NCI-H2029 (cell line): ENCODE data around the gene RDH16.
"Not testable (repeated sequence)": the region's sequence is repeated elsewhere in the genome, so short reads cannot be mapped to it uniquely, and the experiment has no call there.

Experiments used
- DNase-seq: peaks from one replicate; lab custom pipeline; 2025; lab: John Stamatoyannopoulos, UW

Gene RDH16

DNA sequence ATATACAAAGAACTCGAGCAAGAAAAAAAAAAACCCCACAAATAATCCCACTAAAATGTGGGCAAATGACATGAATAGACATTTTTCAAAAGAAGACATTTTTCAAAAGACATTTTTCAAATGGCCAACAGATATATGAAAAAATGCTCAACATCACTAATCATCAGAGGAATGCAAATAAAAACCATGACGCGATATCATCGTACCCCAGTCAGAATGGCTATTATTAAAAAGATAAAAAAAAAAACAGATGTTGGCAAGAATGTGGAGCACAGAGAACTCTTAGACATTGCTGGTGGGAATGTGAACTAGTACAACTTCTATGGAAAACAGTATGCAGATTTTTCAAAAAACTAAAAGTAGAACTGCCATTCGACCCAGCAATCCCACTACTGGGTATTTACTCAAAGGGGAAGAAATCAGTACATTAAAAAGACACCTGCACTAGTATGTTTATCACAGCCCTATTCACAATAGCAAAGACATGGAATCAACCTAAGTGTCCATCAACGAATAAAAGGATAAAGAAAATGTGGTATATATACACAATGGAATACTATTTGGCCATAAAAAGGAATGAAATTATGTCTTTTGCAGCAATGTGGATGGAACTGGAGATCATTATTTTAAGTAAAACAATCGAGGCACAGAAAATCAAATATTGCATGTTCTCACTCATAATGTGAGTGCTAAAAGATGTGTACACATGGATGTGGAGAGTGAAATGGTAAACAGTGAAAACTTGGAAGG is 32.6 kb upstream of the RDH16 start:
- no peak for DNase-seq

DNA sequence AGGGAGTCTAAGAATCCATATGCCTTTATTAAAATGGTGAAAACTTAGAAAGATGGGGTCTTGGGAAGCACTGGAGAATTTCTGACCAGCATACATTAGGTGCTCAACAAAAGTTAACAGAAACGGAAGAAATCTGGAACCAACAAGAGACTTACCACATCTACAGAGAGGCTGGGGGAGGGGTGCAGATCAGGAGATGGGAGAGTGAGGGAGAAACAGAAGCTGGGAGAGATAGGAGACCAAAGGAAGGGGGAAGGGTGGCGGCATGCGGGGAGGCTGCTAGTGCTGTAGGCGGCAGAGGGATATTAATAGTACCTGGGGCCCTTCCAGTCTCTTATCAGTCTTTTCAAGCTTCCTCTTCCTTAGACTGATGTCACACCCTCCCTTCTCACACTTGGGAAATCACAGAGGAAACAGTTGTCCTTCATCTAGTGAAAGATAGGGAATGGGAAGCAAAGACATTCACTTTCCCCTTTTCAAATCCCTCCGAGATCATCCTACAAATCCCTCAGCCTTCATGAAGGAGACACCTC is 30.9 kb upstream of the RDH16 start:
- DNase-seq: no peak

- DNase-seq: peak; percentile 61
Observed at GRCh38 chr12:56987551-56988053, 30.2 kb upstream of the RDH16 start.

DNA sequence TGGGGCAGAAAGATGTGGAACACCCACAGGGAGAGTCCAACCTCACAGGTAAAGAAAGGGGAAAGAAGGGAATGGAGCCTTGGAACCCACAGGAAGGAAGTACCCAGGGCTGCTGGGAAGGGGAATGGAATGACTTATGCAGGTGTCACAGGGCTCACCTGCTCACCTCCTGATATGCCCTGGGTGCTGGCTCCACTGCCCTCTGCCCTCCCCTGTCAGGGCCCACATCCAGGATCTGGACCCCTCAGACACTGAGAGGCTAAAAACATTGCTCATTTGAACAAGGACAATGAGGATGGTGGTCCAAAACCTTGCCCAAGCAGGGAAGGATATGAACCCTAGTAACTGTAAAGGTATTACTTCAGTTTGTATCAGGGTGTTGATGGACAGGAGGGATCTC is 29.6 kb upstream of the RDH16 start:
- no peak for DNase-seq

- peak; percentile 61 for DNase-seq
Observed at GRCh38 chr12:56985714-56986113, 28.3 kb upstream of the RDH16 start.

DNA sequence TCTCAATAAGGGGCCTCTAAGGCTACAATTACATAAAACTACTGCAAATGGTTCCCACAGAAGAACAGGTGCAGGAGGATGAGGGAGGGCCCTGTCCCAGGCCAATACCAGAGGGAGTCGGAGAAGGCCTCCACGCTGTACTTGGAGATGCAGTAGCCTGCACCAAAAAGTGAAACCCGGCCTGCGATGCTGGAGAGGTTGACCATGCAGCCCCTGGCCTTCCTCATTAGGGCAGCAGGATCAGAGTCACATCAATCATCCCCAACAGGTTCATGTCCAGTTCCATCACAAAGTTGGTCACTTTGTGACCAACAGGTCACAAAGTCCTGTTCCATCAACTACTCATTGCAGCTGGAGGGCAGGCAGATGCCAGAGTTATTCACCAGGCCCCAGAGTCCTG is 26.0 kb upstream of the RDH16 start:
- no peak for DNase-seq

DNA sequence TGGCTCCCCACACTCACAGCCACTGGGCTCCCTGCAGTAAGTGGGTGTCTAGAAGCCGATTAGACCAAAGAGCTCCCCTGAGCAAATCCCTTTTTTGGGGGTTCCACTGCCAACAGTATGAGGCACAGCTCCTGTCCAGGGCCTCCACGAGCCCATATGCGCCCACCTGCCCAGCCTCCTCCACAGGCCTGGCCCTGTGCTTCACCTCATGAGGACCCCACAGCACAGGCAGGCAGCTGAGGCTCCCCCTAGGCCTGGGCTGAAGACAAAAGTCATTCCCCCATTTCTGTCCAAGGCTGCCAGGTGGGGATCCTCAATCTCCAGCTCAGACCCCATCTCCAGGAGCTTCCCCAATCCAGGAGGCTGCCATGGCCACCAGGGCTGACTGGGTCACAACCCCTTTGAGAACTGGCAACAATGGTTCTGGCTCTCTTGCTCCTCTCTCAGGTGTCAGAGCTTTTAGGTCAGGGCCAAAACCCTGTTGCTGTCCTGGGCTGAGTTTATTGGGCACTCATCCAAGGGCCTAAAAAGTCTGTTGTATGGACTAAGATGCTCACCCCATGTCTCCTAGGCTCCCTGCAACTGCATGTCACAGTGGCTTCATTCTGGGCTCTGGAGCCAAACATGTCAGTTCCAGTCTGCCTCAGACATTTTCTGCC is 25.3 kb upstream of the RDH16 start:
- DNase-seq: not testable (repeated sequence)

DNA sequence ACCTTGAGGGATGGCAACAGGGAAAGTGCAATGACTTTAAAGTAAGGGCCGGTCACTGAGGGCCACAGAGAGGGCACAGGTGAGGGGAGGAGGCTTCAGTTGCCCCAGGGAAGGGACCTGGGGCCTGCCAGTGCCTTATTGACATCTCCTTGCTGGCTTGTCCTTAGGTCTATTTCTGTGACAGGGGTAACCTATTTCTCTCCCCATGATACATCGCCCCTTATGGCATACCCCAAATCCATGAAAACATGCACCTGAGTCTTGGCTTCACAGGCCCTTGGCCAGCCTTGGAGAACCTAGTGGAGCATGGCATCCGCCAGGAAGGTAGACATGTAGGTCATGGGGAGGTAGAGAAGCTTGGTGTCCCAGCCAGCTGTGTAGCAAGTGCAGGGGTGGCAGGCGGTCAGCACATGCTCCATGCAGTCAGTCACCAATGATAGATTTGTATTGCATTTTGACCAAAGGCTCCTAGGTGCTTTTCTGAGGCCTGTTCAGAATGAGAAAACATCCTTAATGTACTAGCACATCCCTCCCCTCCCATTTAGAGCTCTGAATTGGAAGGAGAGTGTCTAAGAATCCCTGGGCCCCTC is 23.6 kb upstream of the RDH16 start:
- DNase-seq: no peak

DNA sequence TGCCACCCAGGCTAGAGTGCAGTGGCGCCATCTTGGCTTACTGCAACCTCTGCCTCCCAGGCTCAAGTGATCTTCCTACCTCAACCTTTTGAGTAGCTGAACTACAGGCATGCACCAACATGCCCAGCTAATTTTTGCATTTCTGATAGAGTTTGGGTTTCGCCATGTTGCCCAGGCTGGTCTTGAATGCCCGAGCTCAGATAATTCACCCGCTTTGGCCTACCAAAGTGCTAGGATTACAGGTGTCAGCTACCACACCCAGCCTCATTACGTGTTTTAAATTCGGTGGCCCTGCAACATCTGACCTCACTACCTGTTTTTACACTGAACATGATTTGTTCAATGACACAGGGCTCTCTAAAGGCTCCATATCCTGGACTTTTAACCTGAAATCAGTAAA is 22.9 kb upstream of the RDH16 start:
- no peak for DNase-seq

DNA sequence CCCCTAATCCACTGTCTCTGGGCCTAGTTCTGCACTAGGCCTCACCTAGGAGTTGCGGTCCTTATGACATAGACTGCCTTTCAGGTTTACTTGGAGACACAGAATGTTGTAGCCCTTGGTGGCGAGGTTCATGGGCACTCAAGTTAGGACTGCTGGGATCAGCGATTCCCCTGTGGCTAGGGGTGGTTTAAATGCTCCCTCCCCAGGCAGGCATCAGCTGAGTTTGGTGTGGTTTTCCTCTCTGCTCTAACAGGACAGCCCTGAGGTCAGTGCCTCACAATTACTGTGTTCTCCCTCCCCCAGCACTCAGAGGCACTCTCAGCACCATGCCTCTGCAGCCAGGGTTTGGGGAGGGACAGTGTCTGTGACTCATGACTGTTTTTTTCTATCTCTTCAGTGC is 22.2 kb upstream of the RDH16 start:
- no peak for DNase-seq

GRCh38 chr12:56978397-56979138 is 21.2 kb upstream of the RDH16 start:
- DNase-seq: no peak

- not testable (repeated sequence) for DNase-seq
Observed at GRCh38 chr12:56977361-56977760, 20.0 kb upstream of the RDH16 start.

DNA sequence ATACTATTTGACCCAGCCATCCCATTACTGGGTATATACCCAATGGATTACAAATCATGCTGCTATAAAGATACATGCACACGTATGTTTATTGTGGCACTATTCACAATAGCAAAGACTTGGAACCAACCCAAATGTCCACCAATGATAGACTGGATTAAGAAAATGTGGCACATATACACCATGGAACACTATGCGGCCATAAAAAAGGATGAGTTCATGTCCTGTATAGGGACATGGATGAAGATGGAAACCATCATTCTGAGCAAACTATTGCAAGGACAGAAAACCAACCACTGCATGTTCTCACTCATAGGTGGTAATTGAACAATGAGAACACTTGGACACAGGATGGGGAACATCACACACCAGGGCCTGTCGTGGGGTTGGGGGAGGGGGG is 16.8 kb upstream of the RDH16 start:
- not testable (repeated sequence) for DNase-seq

- DNase-seq: not testable (repeated sequence)
Observed at GRCh38 chr12:56968910-56969309, 11.5 kb upstream of the RDH16 start.

DNA sequence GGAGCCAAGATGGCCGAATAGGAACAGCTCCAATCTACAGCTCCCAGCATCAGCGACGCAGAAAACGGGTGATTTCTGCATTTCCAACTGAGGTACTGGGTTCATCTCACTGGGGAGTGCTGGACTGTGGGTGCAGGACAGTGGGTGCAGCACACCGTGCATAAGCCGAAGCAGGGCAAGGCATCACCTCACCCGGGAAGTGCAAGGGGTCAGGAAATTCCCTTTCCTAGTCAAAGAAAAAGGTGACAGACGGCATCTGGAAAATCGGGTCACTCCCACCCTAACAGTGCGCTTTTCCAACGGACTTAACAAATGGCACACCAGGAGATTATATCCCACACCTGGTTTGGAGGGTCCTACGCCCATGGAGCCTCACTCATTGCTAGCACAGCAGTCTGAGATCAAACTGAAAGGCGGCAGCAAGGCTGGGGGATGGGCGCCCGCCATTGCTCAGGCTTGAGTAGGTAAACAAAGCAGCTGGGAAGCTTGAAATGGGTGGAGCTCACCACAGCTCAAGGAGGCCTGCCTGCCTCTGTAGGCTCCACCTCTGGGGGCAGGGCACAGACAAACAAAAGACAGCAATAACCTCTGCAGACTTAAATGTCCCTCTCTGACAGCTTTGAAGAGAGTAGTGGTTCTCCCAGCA is 8.7 kb upstream of the RDH16 start:
- peak; percentile 38 for DNase-seq

GRCh38 chr12:56965124-56965523 is 7.7 kb upstream of the RDH16 start:
- DNase-seq: not testable (repeated sequence)

GRCh38 chr12:56963557-56963956 is 6.1 kb upstream of the RDH16 start:
- DNase-seq: not testable (repeated sequence)

DNA sequence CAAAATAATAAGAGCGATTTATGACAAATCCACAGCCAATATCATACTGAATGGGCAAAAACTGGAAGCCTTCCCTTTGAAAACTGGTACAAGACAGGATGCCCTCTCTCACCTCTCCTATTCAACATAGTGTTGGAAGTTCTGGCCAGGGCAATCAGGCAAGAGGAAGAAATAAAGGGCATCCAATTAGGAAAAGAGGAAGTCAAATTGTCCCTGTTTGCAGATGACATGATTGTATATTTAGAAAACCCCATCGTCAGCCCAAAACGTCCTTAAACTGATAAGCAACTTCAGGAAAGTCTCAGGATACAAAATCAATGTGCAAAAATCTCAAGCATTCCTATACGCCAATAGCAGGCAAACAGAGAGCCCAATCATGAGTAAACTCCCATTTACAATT is 4.8 kb upstream of the RDH16 start:
- not testable (repeated sequence) for DNase-seq

GRCh38 chr12:56958422-56958821 is 1.0 kb upstream of the RDH16 start:
- DNase-seq: no peak

- no peak for DNase-seq
Observed at GRCh38 chr12:56955631-56956256, 1.7 kb downstream of the RDH16 start.

DNA sequence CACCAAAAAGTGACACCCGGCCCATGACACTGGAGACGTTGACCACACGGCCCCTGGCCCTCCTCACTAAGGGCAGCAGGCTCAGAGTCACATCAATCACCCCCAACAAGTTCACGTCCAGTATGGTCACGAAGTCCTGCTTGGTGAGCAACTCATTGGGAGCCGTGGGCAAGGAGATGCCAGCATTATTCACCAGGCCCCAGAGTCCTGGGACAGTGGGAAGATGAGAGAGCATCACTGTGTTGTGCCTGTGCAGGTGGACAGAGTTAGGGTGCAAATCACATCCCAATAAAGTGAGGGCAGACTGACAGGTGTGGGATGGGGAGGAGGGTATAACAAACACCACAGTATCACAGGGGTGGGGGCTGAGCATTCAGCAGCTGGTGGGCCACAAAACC is 2.5 kb downstream of the RDH16 start:
- DNase-seq: no peak
